ENCODE measurements around the gene GCDH.

Gene GCDH

DNA sequence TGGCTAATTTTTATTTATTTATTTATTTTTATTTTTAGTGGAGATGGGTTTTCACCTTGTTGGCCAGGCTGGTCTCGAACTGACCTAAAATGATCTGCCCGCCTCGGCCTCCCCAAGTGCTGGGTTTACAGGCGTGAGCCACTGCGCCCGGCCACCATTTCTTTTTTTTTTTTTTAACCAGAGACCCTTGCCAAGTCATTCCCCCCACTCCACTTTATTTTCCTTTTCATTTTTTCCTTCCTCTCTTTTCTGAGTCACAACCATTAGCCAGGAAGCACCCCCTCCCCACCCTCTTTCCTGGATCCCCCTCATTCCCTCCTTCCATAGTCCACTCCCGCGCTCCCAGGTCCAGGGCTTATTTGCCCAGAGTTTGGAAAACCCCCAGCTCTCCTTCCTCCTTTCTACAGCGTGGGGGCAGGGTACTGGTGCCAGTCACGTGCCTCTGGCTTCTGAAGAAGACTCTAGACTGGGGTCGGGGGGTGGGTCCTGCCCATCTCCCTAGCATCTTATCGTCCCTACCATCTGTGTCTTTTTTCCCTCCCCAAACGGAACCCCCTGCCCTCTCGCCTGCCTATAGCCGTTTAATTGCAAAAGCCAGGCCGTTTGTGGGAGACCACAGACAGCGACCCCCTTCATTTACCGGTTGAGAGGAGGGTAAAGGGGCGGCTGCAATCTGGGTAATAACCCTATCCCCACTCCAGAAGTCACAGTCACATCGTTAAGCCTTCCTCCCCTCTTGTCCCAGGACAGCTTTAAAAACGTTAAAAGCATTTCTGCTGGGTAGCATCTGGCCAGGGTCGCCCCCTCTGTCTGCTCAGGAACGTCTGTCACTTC lies 46.4 kb downstream of the GCDH start:
- ATAC-seq = no peak
- Mint-ChIP-seq H3K27me3 (no peaks in the 10 kb centered on the region), H3K36me3 (ENCODE audit: low read depth) (peaks cover 51% of the 10 kb centered on the region), H3K9me3 (no peaks in the 10 kb centered on the region), H3K4me1 (peaks cover 68% of the 10 kb centered on the region), H3K27ac (peak overlapping the region; percentile 94), H3K4me3 (peak overlapping the region; percentile 97)
- DNase-seq = peak; percentile 47

- peaks cover 50% of the 10 kb centered on the region for H3K36me3 Mint-ChIP-seq (ENCODE audit: low read depth)
- DNase-seq (peak; percentile 99), ATAC-seq (peak; percentile 92)
- H3K27ac Mint-ChIP-seq = peak within 1 kb of the TSS; percentile 94
- peak within 1 kb of the TSS; percentile 97 for H3K4me3 Mint-ChIP-seq
- peaks cover 66% of the 10 kb centered on the region for H3K4me1 Mint-ChIP-seq
- H3K9me3 Mint-ChIP-seq = no peaks in the 10 kb centered on the region
- no peaks in the 10 kb centered on the region for H3K27me3 Mint-ChIP-seq
Observed at GRCh38 chr19:12937927-12938778, 47.2 kb downstream of the GCDH start, which contains the start of gene CALR. Gene CALR (plus strand): TSS chr19:12938609. CDS start chr19:12938680, 71 bp downstream.

- H3K9me3 Mint-ChIP-seq = no peaks in the 10 kb centered on the region
- peaks cover 69% of the 10 kb centered on the region for H3K4me1 Mint-ChIP-seq
- peak overlapping the region; percentile 94 for H3K27ac Mint-ChIP-seq
- ATAC-seq (no peak), DNase-seq (no peak)
- no peaks in the 10 kb centered on the region for H3K27me3 Mint-ChIP-seq
- H3K4me3 Mint-ChIP-seq = peak overlapping the region; percentile 97
- peaks cover 57% of the 10 kb centered on the region for H3K36me3 Mint-ChIP-seq (ENCODE audit: low read depth)
Observed at GRCh38 chr19:12938779-12939601, 48.0 kb downstream of the GCDH start.

- H3K4me1 Mint-ChIP-seq = peaks cover 73% of the 10 kb centered on the region
- DNase-seq (no peak), ATAC-seq (no peak)
- no peaks in the 10 kb centered on the region for H3K27me3 Mint-ChIP-seq
- H3K9me3 Mint-ChIP-seq = no peaks in the 10 kb centered on the region
- H3K4me3 Mint-ChIP-seq = peak overlapping the region; percentile 97
- peaks cover 62% of the 10 kb centered on the region for H3K36me3 Mint-ChIP-seq (ENCODE audit: low read depth)
- peak overlapping the region; percentile 94 for H3K27ac Mint-ChIP-seq
Observed at GRCh38 chr19:12939975-12940423, 49.0 kb downstream of the GCDH start.

DNA sequence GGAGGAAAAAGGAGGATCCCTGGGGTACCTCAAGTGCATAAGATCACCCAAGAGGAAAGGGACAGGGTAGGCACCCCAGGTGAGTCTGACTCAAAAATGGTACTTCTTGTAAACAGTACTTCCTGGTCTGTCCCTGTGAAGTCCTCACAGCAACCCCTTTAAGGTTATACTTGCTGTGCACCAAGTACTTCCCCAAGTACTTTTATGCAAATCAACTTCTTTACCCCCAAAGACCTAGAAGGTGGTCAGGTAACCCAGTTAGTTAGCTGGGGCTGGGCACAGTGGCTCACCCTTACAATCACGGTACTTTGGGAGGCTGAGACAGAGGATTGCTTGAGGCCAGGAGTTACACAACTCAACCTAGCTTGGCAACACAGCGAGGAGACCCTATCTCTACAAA lies 49.9 kb downstream of the GCDH start:
- Mint-ChIP-seq H3K27ac (peak overlapping the region; percentile 94), H3K27me3 (peaks cover 2% of the 10 kb centered on the region), H3K36me3 (ENCODE audit: low read depth) (peaks cover 70% of the 10 kb centered on the region), H3K4me1 (peaks cover 79% of the 10 kb centered on the region), H3K9me3 (no peaks in the 10 kb centered on the region), H3K4me3 (peak overlapping the region; percentile 97)
- ATAC-seq (no peak), DNase-seq (no peak)

DNA sequence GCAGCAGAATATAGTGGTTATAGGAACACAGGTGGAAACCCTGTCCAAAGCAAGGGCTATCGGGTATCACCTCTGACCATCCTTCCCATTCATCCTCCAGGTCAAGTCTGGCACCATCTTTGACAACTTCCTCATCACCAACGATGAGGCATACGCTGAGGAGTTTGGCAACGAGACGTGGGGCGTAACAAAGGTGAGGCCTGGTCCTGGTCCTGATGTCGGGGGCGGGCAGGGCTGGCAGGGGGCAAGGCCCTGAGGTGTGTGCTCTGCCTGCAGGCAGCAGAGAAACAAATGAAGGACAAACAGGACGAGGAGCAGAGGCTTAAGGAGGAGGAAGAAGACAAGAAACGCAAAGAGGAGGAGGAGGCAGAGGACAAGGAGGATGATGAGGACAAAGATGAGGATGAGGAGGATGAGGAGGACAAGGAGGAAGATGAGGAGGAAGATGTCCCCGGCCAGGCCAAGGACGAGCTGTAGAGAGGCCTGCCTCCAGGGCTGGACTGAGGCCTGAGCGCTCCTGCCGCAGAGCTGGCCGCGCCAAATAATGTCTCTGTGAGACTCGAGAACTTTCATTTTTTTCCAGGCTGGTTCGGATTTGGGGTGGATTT lies 52.6 kb downstream of the GCDH start:
- H3K9me3 Mint-ChIP-seq = no peaks in the 10 kb centered on the region
- peaks cover 87% of the 10 kb centered on the region for H3K36me3 Mint-ChIP-seq (ENCODE audit: low read depth)
- DNase-seq (no peak), ATAC-seq (no peak)
- peaks cover 77% of the 10 kb centered on the region for H3K4me1 Mint-ChIP-seq
- H3K27ac Mint-ChIP-seq = peak overlapping the region; percentile 87
- H3K4me3 Mint-ChIP-seq = peak overlapping the region; percentile 63
- peaks cover 2% of the 10 kb centered on the region for H3K27me3 Mint-ChIP-seq

DNA sequence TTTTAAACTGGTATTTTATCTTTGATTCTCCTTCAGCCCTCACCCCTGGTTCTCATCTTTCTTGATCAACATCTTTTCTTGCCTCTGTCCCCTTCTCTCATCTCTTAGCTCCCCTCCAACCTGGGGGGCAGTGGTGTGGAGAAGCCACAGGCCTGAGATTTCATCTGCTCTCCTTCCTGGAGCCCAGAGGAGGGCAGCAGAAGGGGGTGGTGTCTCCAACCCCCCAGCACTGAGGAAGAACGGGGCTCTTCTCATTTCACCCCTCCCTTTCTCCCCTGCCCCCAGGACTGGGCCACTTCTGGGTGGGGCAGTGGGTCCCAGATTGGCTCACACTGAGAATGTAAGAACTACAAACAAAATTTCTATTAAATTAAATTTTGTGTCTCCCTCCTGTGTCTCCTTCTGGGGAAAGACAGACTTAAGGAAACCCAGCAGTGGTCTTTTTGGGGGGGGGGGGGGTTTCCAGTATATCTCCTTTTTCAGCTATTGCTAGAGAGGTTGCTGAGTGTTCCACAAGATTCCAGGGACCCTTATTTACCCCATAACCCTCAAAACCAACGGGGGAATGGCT lies 53.2 kb downstream of the GCDH start:
- H3K4me3 Mint-ChIP-seq = peak overlapping the region; percentile 91
- peak overlapping the region; percentile 95 for H3K27ac Mint-ChIP-seq
- H3K36me3 Mint-ChIP-seq (ENCODE audit: low read depth) = peaks cover 81% of the 10 kb centered on the region
- no peak for ATAC-seq
- peaks cover 2% of the 10 kb centered on the region for H3K27me3 Mint-ChIP-seq
- DNase-seq = no peak
- peaks cover 75% of the 10 kb centered on the region for H3K4me1 Mint-ChIP-seq
- H3K9me3 Mint-ChIP-seq = no peaks in the 10 kb centered on the region

DNA sequence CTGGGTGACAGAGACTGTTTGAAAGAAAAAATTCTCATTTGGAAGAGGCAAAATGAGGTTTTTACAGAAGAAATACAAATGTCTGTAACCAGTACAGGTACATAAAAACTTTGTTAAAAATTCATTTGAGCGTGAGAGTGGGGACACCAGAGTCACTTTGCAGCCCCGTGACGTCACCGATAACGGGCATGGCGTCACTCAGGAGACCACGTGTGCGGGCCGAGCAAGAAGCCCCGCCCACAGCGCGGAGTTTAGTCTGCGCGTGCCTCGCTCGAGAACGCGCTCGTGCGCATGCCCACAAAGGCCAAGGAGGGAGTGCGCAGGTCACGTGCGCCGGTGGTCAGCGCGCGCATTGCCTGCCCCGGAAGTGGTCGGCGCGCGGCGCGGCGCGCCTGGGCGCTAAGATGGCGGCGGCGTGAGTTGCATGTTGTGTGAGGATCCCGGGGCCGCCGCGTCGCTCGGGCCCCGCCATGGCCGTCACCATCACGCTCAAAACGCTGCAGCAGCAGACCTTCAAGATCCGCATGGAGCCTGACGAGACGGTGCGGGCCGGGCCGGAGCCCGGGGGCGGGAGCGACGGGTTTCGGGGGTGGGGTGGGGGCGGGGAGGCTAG lies 54.6 kb downstream of the GCDH start, which contains the start of gene RAD23A:
TSS of gene RAD23A (plus strand) at position 384 of the 613 bp plus-strand sequence. CDS start at position 471, 87 bp downstream.
- Mint-ChIP-seq H3K4me1 (peaks cover 63% of the 10 kb centered on the region), H3K36me3 (ENCODE audit: low read depth) (peaks cover 80% of the 10 kb centered on the region), H3K9me3 (no peaks in the 10 kb centered on the region), H3K4me3 (peak within 1 kb of the TSS; percentile 91), H3K27me3 (peaks cover 2% of the 10 kb centered on the region), H3K27ac (peak within 1 kb of the TSS; percentile 95)
- DNase-seq = peak; percentile 100
- ATAC-seq = peak; percentile 76

DNA sequence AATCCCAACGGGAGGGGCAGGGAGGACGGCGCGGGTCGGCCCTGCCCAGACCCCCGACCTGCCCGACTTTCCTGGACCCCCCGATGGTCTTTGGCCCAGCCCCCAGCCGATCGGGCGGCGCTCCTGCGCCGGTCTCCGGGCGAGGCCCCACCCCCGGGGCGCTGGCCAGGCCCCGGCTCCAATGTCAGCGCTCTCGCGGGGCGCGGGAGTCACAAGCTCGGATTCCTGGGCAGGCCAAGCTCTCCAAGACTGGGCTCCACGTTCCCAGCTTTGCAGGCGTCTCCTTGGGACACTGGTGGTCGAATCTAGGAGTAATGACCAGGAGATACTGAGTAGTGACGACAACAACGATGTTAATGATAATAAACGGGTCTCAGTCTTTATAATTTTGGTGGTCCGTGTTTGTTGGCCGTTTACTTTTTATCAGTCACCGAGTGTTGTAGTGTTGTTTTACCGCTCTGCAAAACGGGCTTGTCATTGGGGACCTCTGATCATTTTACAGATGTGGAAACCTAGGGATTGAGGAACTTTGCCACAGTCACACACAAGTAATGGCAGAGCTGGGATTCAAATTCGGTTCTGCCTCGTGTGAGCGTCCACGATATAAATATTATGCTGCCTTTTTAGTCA lies 55.2 kb downstream of the GCDH start:
- Mint-ChIP-seq H3K27ac (peak overlapping the region; percentile 94), H3K4me1 (peaks cover 56% of the 10 kb centered on the region), H3K9me3 (no peaks in the 10 kb centered on the region), H3K36me3 (ENCODE audit: low read depth) (peaks cover 80% of the 10 kb centered on the region), H3K27me3 (peaks cover 2% of the 10 kb centered on the region), H3K4me3 (peak overlapping the region; percentile 91)
- ATAC-seq (peak; percentile 53), DNase-seq (peak; percentile 63)

GRCh38 chr19:12946731-12947496 lies 56.0 kb downstream of the GCDH start:
- H3K27me3 Mint-ChIP-seq = peaks cover 2% of the 10 kb centered on the region
- DNase-seq (no peak), ATAC-seq (no peak)
- H3K27ac Mint-ChIP-seq = peak overlapping the region; percentile 94
- peaks cover 79% of the 10 kb centered on the region for H3K36me3 Mint-ChIP-seq (ENCODE audit: low read depth)
- H3K9me3 Mint-ChIP-seq = no peaks in the 10 kb centered on the region
- peak overlapping the region; percentile 91 for H3K4me3 Mint-ChIP-seq
- peaks cover 54% of the 10 kb centered on the region for H3K4me1 Mint-ChIP-seq

DNA sequence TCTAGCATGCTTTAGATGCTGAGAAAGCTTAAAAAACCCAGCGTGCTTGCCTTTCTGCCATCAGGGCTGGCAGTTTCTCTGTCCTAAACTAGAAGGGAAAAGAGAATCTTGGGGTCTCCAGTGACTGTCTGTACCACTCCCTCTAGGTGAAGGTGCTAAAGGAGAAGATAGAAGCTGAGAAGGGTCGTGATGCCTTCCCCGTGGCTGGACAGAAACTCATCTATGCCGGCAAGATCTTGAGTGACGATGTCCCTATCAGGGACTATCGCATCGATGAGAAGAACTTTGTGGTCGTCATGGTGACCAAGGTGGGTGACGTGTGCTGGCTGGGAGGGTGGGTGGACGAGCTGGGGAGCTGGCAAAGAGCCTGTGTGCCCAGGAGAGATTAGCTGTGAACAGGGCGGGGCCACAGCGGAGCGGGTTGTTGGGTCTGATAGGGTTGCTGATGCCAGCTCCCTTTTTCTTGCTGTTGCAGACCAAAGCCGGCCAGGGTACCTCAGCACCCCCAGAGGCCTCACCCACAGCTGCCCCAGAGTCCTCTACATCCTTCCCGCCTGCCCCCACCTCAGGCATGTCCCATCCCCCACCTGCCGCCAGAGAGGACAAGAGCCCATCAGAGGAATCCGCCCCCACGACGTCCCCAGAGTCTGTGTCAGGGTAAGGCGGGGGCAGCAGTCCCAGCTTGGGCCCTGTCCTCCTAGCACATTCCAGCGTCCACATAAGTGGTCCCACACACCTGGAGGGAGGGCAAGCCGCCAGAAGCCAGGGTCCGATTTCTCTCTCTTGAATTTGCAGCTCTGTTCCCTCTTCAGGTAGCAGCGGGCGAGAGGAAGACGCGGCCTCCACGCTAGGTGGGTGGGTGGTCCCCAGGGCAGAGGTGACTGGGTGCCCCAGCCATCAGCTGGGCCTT lies 57.0 kb downstream of the GCDH start:
- Mint-ChIP-seq H3K36me3 (ENCODE audit: low read depth) (peaks cover 73% of the 10 kb centered on the region), H3K9me3 (no peaks in the 10 kb centered on the region), H3K4me1 (peaks cover 46% of the 10 kb centered on the region), H3K27ac (peak overlapping the region; percentile 94), H3K4me3 (peak overlapping the region; percentile 91), H3K27me3 (peaks cover 2% of the 10 kb centered on the region)
- DNase-seq = no peak
- ATAC-seq = no peak

Data from activated naive CD8-positive, alpha-beta T cell treated with anti-CD3 and anti-CD28 coated beads, Interleukin-2, amount 50 U/mL, for 24 hours (primary cell).